DOHH2 (cell line): ENCODE data around the gene IL19.

Source experiments
- H3F3A ChIP-seq: fragments of 200-600 bp; sonication (generic), shearing (Covaris generic); 2 replicates; pipeline ENCODE4 v1.6.0; 2016; ENCODE audit warnings: antibody characterized with exemption, mild to moderate bottlenecking; ENCODE audit not compliant: control insufficient read depth, insufficient read depth
- H3K27ac ChIP-seq: fragments of 200-600 bp; sonication (generic); 2 replicates; pipeline ENCODE4 v1.5.1; 2014; ENCODE audit warnings: low read depth, mild to moderate bottlenecking, low read length, moderate library complexity
- H3K27me3 ChIP-seq: fragments of 200-600 bp; sonication (generic); 2 replicates; pipeline ENCODE4 v1.6.1; 2014; ENCODE audit warnings: mild to moderate bottlenecking, low read length, mixed read lengths; ENCODE audit not compliant: control insufficient read depth
- H3K36me3 ChIP-seq: fragments of 200-600 bp; sonication (generic); 2 replicates; pipeline ENCODE4 v1.6.1; 2014; ENCODE audit warnings: mild to moderate bottlenecking, low read length, moderate library complexity, mixed read lengths; ENCODE audit not compliant: control insufficient read depth
- H3K4me1 ChIP-seq: fragments of 200-600 bp; sonication (generic); 2 replicates; pipeline ENCODE4 v1.6.1; 2014; ENCODE audit warnings: mild to moderate bottlenecking, low read length, mixed read lengths; ENCODE audit not compliant: control insufficient read depth
- H3K4me2 ChIP-seq: fragments of 200-600 bp; sonication (generic); 2 replicates; pipeline ENCODE4 v1.6.0; 2014; ENCODE audit warnings: mild to moderate bottlenecking, low read length, moderate library complexity
- H3K4me3 ChIP-seq: fragments of 200-600 bp; sonication (generic); 2 replicates; pipeline ENCODE4 v1.5.1; 2014; ENCODE audit warnings: mild to moderate bottlenecking, low read length, mixed read lengths
- H3K79me2 ChIP-seq: fragments of 200-600 bp; sonication (generic); 2 replicates; pipeline ENCODE4 v1.6.1; 2014; ENCODE audit warnings: mild to moderate bottlenecking, low read length, mixed read lengths; ENCODE audit not compliant: control insufficient read depth
- H3K9me2 ChIP-seq: fragments of 200-600 bp; sonication (generic); replicated peaks from 2 replicates; pipeline ENCODE4 v1.6.1; 2014; ENCODE audit warnings: mild to moderate bottlenecking, low read length, mixed read lengths; ENCODE audit not compliant: control insufficient read depth
- H3K9me3 ChIP-seq: fragments of 200-600 bp; sonication (generic); 2 replicates; pipeline ENCODE4 v1.6.1; 2014; ENCODE audit warnings: antibody characterized with exemption, low read length, mixed read lengths; ENCODE audit not compliant: control insufficient read depth, insufficient read depth
- H4K20me1 ChIP-seq: fragments of 200-600 bp; sonication (generic); 2 replicates; pipeline ENCODE4 v1.6.0; 2014; ENCODE audit warnings: low read depth, mild to moderate bottlenecking, antibody characterized with exemption, low read length, moderate library complexity; ENCODE audit not compliant: control insufficient read depth, insufficient read depth
- EZH2phosphoT487 ChIP-seq: fragments of 200-600 bp; sonication (generic); IDR thresholded peaks from 2 replicates; pipeline ENCODE4 v1.6.1; 2017; ENCODE audit warnings: borderline replicate concordance, mild to moderate bottlenecking, antibody characterized with exemption, low read length, moderate library complexity, mixed read lengths
- TF ChIP-seq, protein P1 (sequence below): fragments of 200-600 bp; sonication (generic); IDR thresholded peaks from one replicate; pipeline ENCODE4 v1.5.1; 2014; ENCODE audit warnings: antibody characterized with exemption, mild to moderate bottlenecking, low read depth, low read length; ENCODE audit not compliant: poor library complexity, severe bottlenecking

Gene IL19

DNA sequence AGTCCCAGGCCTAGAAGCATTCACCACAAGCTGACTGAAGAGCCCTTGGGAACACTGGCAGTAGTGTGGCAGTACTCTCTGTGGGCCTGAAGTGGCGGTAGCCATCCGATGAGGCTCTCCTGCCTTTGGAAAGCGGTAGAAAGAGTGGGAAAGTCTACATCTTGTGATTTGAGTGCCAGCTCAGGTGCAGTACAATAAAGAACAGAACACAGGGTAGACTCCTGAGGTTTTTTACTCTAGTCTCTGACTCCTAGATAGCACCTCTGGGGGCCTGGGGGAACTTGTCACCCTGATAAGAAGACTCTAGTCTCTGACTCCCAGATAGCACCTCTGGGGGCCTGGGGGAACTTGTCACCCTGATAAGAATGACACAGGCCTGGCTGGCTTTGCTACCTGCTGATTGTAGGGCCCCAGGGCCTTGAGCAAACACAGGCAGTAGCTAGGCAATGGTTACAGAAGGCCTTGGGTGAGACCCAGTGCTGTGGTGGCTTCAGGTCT lies 76.8 kb downstream of the IL19 start:
- Histone ChIP-seq H3K36me3 (no peaks in the 10 kb centered on the region), H3K4me1 (no peaks in the 10 kb centered on the region), H3K27ac (no peak overlapping the region), H3K4me3 (no peak overlapping the region), H3K79me2 (no peaks in the 10 kb centered on the region), H3F3A (no peaks in the 10 kb centered on the region), H4K20me1 (no peaks in the 10 kb centered on the region), H3K9me2 (no peaks in the 10 kb centered on the region), H3K4me2 (no peak overlapping the region), H3K9me3 (no peaks in the 10 kb centered on the region), H3K27me3 (peaks cover 3% of the 10 kb centered on the region; the same call in 1 of the 2 replicates)
- TF ChIP-seq, protein P1, sequence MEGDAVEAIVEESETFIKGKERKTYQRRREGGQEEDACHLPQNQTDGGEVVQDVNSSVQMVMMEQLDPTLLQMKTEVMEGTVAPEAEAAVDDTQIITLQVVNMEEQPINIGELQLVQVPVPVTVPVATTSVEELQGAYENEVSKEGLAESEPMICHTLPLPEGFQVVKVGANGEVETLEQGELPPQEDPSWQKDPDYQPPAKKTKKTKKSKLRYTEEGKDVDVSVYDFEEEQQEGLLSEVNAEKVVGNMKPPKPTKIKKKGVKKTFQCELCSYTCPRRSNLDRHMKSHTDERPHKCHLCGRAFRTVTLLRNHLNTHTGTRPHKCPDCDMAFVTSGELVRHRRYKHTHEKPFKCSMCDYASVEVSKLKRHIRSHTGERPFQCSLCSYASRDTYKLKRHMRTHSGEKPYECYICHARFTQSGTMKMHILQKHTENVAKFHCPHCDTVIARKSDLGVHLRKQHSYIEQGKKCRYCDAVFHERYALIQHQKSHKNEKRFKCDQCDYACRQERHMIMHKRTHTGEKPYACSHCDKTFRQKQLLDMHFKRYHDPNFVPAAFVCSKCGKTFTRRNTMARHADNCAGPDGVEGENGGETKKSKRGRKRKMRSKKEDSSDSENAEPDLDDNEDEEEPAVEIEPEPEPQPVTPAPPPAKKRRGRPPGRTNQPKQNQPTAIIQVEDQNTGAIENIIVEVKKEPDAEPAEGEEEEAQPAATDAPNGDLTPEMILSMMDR = no peak
- TF ChIP-seq EZH2phosphoT487 = no peak

DNA sequence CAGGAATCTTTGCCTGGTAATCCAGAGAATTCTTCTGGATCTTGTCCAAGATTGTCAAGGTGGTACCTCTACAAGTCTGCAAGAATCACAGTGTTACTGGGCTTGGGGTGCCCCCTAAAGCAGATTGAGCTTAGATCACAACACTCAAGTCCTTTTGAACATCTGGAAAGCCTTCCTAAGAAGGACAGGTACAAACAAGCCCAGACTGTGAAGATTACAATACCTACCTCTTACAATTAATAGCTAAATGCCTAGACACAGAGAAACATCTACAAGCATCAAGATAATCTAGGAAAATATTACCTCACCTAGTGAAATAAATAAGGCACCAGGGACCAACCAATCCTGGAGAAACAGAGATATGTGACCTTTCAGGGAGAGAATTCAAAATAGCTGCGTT lies 77.4 kb downstream of the IL19 start:
- H3K36me3 ChIP-seq = no peaks in the 10 kb centered on the region
- TF ChIP-seq, protein P1 = no peak
- TF ChIP-seq EZH2phosphoT487 = no peak
- no peak overlapping the region for H3K4me2 ChIP-seq
- H3F3A ChIP-seq = no peaks in the 10 kb centered on the region
- no peak overlapping the region for H3K27ac ChIP-seq
- no peak overlapping the region for H3K4me3 ChIP-seq
- no peaks in the 10 kb centered on the region for H3K9me2 ChIP-seq
- no peaks in the 10 kb centered on the region for H3K79me2 ChIP-seq
- H3K4me1 ChIP-seq = no peaks in the 10 kb centered on the region
- peaks cover 3% of the 10 kb centered on the region; the same call in 1 of the 2 replicates for H3K27me3 ChIP-seq
- H4K20me1 ChIP-seq = no peaks in the 10 kb centered on the region
- H3K9me3 ChIP-seq = no peaks in the 10 kb centered on the region

DNA sequence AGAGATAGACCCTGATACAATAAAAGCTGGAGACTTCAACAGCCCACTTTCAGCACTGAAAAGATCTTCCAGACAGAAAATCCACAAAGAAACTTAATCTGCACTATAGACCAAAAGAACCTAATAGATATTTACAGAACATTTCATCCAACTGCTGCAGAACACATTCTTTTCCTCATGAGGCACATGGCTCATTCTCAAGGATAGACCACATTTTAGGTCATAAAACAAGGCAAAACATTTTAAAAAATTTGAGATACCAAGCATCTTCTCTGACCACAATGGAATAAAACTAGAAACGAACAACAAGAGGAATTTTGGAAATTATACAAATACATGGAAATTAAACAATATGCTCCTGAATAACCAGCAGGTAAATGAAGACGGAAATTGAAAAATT lies 79.8 kb downstream of the IL19 start:
- Histone ChIP-seq H4K20me1 (no peaks in the 10 kb centered on the region), H3K9me2 (no peaks in the 10 kb centered on the region), H3F3A (no peaks in the 10 kb centered on the region), H3K36me3 (no peaks in the 10 kb centered on the region), H3K79me2 (no peaks in the 10 kb centered on the region), H3K4me1 (no peaks in the 10 kb centered on the region), H3K27ac (no peak overlapping the region), H3K27me3 (peaks cover 3% of the 10 kb centered on the region; the same call in 1 of the 2 replicates), H3K4me3 (no peak overlapping the region), H3K9me3 (no peaks in the 10 kb centered on the region), H3K4me2 (no peak overlapping the region)
- TF ChIP-seq, protein P1 = no peak
- no peak for TF ChIP-seq EZH2phosphoT487
